ENCODE data around the gene CCDC12. TPM values are rescaled to one million over a fixed set of nuclear protein-coding genes. Genes with fewer than 3 reads are reported as not detected.

Gene CCDC12
- total and polyA plus RNA-seq, 9 of the 15 experiments (the other 6 are each of a cell fraction or from before 2014, with no cell fraction given): 8.9 to 201 (median 86.9) TPM

- TF ChIP-seq, protein P1, sequence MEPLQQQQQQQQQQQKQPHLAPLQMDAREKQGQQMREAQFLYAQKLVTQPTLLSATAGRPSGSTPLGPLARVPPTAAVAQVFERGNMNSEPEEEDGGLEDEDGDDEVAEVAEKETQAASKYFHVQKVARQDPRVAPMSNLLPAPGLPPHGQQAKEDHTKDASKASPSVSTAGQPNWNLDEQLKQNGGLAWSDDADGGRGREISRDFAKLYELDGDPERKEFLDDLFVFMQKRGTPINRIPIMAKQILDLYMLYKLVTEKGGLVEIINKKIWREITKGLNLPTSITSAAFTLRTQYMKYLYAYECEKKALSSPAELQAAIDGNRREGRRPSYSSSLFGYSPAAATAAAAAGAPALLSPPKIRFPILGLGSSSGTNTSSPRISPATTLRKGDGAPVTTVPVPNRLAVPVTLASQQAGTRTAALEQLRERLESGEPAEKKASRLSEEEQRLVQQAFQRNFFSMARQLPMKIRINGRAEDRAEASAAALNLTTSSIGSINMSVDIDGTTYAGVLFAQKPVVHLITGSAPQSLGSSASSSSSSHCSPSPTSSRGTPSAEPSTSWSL (CRISPR knock-in tag; IDR thresholded peaks at IDR 0.05; ENCODE audit: borderline replicate concordance): no peak
- TF ChIP-seq, protein P2, sequence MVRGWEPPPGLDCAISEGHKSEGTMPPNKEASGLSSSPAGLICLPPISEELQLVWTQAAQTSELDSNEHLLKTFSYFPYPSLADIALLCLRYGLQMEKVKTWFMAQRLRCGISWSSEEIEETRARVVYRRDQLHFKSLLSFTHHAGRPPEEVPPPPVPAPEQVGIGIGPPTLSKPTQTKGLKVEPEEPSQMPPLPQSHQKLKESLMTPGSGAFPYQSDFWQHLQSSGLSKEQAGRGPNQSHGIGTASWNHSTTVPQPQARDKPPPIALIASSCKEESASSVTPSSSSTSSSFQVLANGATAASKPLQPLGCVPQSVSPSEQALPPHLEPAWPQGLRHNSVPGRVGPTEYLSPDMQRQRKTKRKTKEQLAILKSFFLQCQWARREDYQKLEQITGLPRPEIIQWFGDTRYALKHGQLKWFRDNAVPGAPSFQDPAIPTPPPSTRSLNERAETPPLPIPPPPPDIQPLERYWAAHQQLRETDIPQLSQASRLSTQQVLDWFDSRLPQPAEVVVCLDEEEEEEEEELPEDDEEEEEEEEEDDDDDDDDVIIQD (CRISPR knock-in tag; IDR thresholded peaks at IDR 0.05): no peak
- TF ChIP-seq CREB5 (CRISPR knock-in tag; IDR thresholded peaks at IDR 0.05) (no peak), ARID1B (IDR thresholded peaks at IDR 0.05) (peak; percentile 80), SLC30A9 (CRISPR knock-in tag; IDR thresholded peaks at IDR 0.05) (no peak), TEAD2 (tag; IDR thresholded peaks at IDR 0.05) (no peak), KAT2B (IDR thresholded peaks at IDR 0.05; ENCODE audit: low read depth, low read length) (no peak), EP300 (IDR thresholded peaks at IDR 0.05; ENCODE audit: low read length) (peak; percentile 73; the same call in 1 of the 2 replicates), POLR2G (IDR thresholded peaks at IDR 0.05; ENCODE audit: low read depth, low read length) (no peak), NFIX (CRISPR knock-in tag; IDR thresholded peaks at IDR 0.05; ENCODE audit: low read depth) (no peak), HMG20A (CRISPR knock-in tag; conservative IDR thresholded peaks at IDR 0.05) (no peak), POLR2AphosphoS5 (IDR thresholded peaks at IDR 0.05; ENCODE audit: control insufficient read depth, insufficient read depth, low read depth, low read length) (peak; percentile 37; the same call in 1 of the 2 replicates), HINFP (tag; conservative IDR thresholded peaks at IDR 0.05; ENCODE audit: low read depth) (no peak), TRIM24 (IDR thresholded peaks at IDR 0.05) (0 out of 4 replicates have a peak, but pooled peaks of 1 of the 2 experiments have one; percentile 33), SMAD4 (CRISPR knock-in tag; conservative IDR thresholded peaks at IDR 0.05) (peak; percentile 52), NR2F6 (CRISPR knock-in tag; IDR thresholded peaks at IDR 0.05) (no peak), MYC (IDR thresholded peaks at IDR 0.05; ENCODE audit: low read depth, low read length) (0 out of 2 replicates have a peak, but pooled peaks have one; percentile 15), MYC (CRISPR knock-in tag; IDR thresholded peaks at IDR 0.05; ENCODE audit: borderline replicate concordance, low read depth) (no peak), CXXC5 (CRISPR knock-in tag; IDR thresholded peaks at IDR 0.05) (peak; percentile 57; the same call in 1 of the 2 replicates)
- TF ChIP-seq, protein P3, sequence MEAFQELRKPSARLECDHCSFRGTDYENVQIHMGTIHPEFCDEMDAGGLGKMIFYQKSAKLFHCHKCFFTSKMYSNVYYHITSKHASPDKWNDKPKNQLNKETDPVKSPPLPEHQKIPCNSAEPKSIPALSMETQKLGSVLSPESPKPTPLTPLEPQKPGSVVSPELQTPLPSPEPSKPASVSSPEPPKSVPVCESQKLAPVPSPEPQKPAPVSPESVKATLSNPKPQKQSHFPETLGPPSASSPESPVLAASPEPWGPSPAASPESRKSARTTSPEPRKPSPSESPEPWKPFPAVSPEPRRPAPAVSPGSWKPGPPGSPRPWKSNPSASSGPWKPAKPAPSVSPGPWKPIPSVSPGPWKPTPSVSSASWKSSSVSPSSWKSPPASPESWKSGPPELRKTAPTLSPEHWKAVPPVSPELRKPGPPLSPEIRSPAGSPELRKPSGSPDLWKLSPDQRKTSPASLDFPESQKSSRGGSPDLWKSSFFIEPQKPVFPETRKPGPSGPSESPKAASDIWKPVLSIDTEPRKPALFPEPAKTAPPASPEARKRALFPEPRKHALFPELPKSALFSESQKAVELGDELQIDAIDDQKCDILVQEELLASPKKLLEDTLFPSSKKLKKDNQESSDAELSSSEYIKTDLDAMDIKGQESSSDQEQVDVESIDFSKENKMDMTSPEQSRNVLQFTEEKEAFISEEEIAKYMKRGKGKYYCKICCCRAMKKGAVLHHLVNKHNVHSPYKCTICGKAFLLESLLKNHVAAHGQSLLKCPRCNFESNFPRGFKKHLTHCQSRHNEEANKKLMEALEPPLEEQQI (IDR thresholded peaks at IDR 0.05): no peak
Observed at GRCh38 chr3:47016934-47017435, 40.4 kb upstream of the CCDC12 start (continued).
